GM19438 (cell line): Measurements from ENCODE around the gene TK1.

Experiments
- ATAC-seq: cut with Tn5 transposase; IDR thresholded peaks from one replicate; pipeline ENCODE4 v1.9.1; 2021; ENCODE audit warnings: low read depth; ENCODE audit not compliant: unreplicated experiment

TK1 gene

GRCh38 chr17:78223061-78223460, 36.2 kb upstream of the TK1 start:
- no peak for ATAC-seq

GRCh38 chr17:78219396-78220150, 32.7 kb upstream of the TK1 start:
- ATAC-seq, result no peak

- ATAC-seq, result no peak
Observed at GRCh38 chr17:78214706-78215061, 27.8 kb upstream of the TK1 start.

- ATAC-seq, result peak; percentile 80
Observed at GRCh38 chr17:78214016-78214705, 27.3 kb upstream of the TK1 start, which contains the start of gene BIRC5. Gene BIRC5, plus strand, starts transcription at chr17:78214253. Its CDS starts 64 bp downstream, at chr17:78214317.

- no peak for ATAC-seq
Observed at GRCh38 chr17:78211032-78211431, 24.2 kb upstream of the TK1 start.

- no peak for ATAC-seq
Observed at GRCh38 chr17:78210111-78210510, 23.3 kb upstream of the TK1 start.

- no peak for ATAC-seq
Observed at GRCh38 chr17:78208486-78208885, 21.6 kb upstream of the TK1 start.

GRCh38 chr17:78206298-78206697, 19.4 kb upstream of the TK1 start:
- ATAC-seq, result no peak

- no peak for ATAC-seq
Observed at GRCh38 chr17:78205124-78205775, 18.4 kb upstream of the TK1 start.

GRCh38 chr17:78204387-78205123, 17.7 kb upstream of the TK1 start:
- ATAC-seq, result no peak

- no peak for ATAC-seq
Observed at GRCh38 chr17:78202666-78203065, 15.8 kb upstream of the TK1 start.

GRCh38 chr17:78200451-78200850, 13.6 kb upstream of the TK1 start:
- ATAC-seq, result no peak

- no peak for ATAC-seq
Observed at GRCh38 chr17:78197147-78197832, 10.4 kb upstream of the TK1 start.

- no peak for ATAC-seq
Observed at GRCh38 chr17:78196716-78197115, 9.9 kb upstream of the TK1 start.

GRCh38 chr17:78185981-78186691, 716 bp downstream of the TK1 start:
- no peak for ATAC-seq

- ATAC-seq, result no peak
Observed at GRCh38 chr17:78184868-78185267, 2.0 kb downstream of the TK1 start.

GRCh38 chr17:78184351-78184750, 2.5 kb downstream of the TK1 start:
- ATAC-seq, result no peak

- no peak for ATAC-seq
Observed at GRCh38 chr17:78183916-78184315, 2.9 kb downstream of the TK1 start.

- no peak for ATAC-seq
Observed at GRCh38 chr17:78182504-78182903, 4.3 kb downstream of the TK1 start.

- ATAC-seq, result no peak
Observed at GRCh38 chr17:78180508-78180907, 6.3 kb downstream of the TK1 start.
